Aorta (tissue), 5 donors: Measurements from ENCODE around the gene HYDIN. TPM values are rescaled to one million over a fixed set of nuclear protein-coding genes. Genes with fewer than 3 reads are reported as not detected.
"Not testable (repeated sequence)": the region's sequence is repeated elsewhere in the genome, so short reads cannot be mapped to it uniquely, and the experiment has no call there.

Source experiments
- ATAC-seq: fragments of 200-7000 bp; cut with Tn5 transposase; one replicate; pipeline ENCODE4 v1.9.1; 2022; ENCODE audit warnings: moderate library complexity; ENCODE audit not compliant: low FRiP score
- DNase-seq, 2 donors: peaks; one replicate each; pipeline ENCODE4 v3.0.0-alpha.2; 2020
- H3K27ac ChIP-seq, 2 donors: one replicate each; pipeline ENCODE4 v1.5.1; 2013; ENCODE audit warnings: low read length in 2 of 2, mild to moderate bottlenecking in 2 of 2, moderate library complexity in 2 of 2, control low read depth in 1 of 2, inconsistent platforms in 1 of 2, low read depth in 1 of 2
- H3K27me3 ChIP-seq, 2 donors: one replicate each; pipeline ENCODE4 v1.6.1; 2013; ENCODE audit warnings: control low read depth in 1 of 2, low read length in 1 of 2, mild to moderate bottlenecking in 1 of 2, moderate library complexity in 1 of 2; ENCODE audit not compliant: insufficient read depth in 2 of 2, control insufficient read depth in 1 of 2
- H3K36me3 ChIP-seq, 2 donors: one replicate each; pipeline ENCODE4 v1.6.1; 2013; ENCODE audit warnings: control low read depth in 1 of 2, low read length in 1 of 2, mild to moderate bottlenecking in 1 of 2; ENCODE audit not compliant: insufficient read depth in 2 of 2, control insufficient read depth in 1 of 2
- H3K4me1 ChIP-seq, 2 donors: one replicate each; pipeline ENCODE4 v1.6.1; 2013; ENCODE audit warnings: low read length in 2 of 2, control low read depth in 1 of 2, mild to moderate bottlenecking in 1 of 2, moderate library complexity in 1 of 2; ENCODE audit not compliant: insufficient read depth in 2 of 2, control insufficient read depth in 1 of 2
- H3K4me3 ChIP-seq, 2 donors: one replicate each; pipeline ENCODE4 v1.5.1; 2013; ENCODE audit warnings: low read length in 2 of 2, control low read depth in 1 of 2, mild to moderate bottlenecking in 1 of 2
- H3K9me3 ChIP-seq: one replicate; pipeline ENCODE4 v1.6.1; 2013; ENCODE audit warnings: mild to moderate bottlenecking, low read length; ENCODE audit not compliant: control insufficient read depth
- WGBS, 2 donors: extraction: QIAGEN DNeasy Blood & Tissue Kit; methylation state at CpG; one replicate each; pipeline ENCODE4 v1.1.7; 2013; 5-methylcytosine and 5-hydroxymethylcytosine counted together
- intact Hi-C, 2 donors: fragments of 100-400 bp; cut with DNase I; formaldehyde crosslinking; loops; one replicate each; pipeline versions ENCODE4 v1.14.2 to v1.15.0; 2022
- polyA plus RNA-seq, 2 donors: library from polyadenylated mRNA; stranded (reverse); fragments of 200-250 nt; gene quantifications; one replicate each; pipeline ENCODE4 v1.2.3, GENCODE V29; 2013
- total RNA-seq, 2 donors: library from RNA; stranded (reverse); fragmentation: NEBNext Ultra II Directional; extraction: Animal tissue kit (Norgen Biotek cat#: 25700); gene quantifications; one replicate each; pipeline ENCODE4 v1.2.1, GENCODE V29; 2021
- donor health status: healthy with polysubstance abuse.
- donor health status: Bipolar disorder and iron deficiency.
- donor health status: DM: no; HTN: no; CAD: no.
- donor health status: DM: no; HTN: no; CAD: no.
- donor health status: DM: yes; HTN: yes; CAD: no.

HYDIN gene
- total and polyA plus RNA-seq, 4 donors = 0.38 to 4.8 (median 4.2) TPM; not detected in 1

DNA sequence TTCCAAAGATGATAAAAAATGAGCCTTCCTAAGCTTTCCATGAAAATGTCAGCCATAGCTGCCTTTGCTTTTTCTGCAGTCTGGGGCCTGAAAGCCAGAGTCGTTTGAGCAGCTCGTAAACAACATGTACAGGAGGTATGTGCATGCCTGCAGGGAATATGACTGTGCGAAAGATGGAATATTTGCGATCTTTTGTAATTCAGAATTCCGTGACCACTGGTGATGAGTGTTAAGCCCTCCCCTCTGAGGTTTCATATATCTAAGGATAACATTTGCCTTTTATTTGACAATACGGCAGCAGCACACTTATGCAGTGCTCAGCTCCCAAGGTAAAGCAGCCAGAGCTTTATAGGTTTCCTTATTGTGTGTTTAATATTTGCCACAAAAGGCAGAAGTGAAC, 192.5 kb downstream of the HYDIN start:
- H3K27me3 ChIP-seq, H3K4me3 ChIP-seq, intact Hi-C loops, H3K4me1 ChIP-seq, ATAC-seq, H3K9me3 ChIP-seq, H3K36me3 ChIP-seq, DNase-seq, H3K27ac ChIP-seq: not testable (repeated sequence)
- 21 to 30% methylated on average over 6 of the region's 6 CpGs for WGBS, 2 donors

DNA sequence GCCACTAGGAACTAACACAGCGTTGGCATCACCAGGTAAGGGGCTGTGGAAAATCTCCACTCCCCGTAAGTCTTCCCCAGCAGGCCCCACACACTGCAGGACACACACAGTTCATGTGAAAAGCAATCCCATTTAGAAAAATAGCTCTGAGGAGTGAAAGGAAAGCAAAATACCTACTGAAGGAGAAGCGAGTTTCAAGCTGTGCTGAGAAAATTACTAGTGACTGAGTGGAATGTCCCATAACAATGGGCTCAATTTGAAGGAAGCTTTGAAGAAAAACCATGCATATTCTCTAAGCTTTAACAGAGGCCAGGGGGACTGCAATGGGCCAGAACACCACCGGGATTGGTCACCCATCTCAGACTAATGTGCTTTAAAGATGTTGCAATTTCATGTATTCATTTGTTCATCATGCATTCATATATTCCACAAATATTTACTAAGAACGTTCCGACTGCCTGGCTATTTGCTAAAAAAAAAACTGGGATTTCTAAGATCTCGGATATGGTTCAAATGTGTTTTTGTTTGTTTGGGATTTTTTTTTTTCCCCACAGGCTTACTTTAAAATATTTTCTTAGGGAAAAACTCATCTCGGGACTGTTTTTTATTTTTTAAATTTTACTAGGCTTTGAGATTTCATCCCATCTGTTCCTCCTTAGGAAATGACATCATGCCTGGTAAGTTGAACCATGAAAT, 202.3 kb downstream of the HYDIN start:
- H3K4me3 ChIP-seq, DNase-seq, ATAC-seq, H3K27ac ChIP-seq, H3K36me3 ChIP-seq, H3K4me1 ChIP-seq, intact Hi-C loops, H3K27me3 ChIP-seq, H3K9me3 ChIP-seq: not testable (repeated sequence)
- 9 to 18% methylated on average over 7 of the region's 8 CpGs for WGBS, 2 donors

DNA sequence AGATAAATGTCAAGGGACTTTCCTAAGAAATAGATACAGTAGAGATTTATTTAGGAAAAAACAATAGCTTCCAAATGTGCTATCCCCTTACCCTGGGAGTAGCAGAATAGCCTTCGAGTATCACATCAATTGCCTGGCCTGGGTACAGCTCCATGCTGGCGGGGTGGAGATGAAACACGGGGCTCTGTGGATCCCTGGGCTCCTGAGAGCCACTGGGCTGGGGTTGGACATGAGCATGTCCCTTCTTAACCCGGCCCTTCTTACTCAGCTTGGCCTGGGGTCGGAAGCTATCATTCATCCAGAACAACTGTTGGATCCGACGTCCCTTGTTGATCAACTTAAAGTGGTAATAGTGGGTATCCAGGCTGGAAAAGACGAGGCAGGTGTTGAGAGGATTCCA, 203.0 kb downstream of the HYDIN start:
- H3K4me1 ChIP-seq, DNase-seq, intact Hi-C loops, H3K27ac ChIP-seq, ATAC-seq, H3K4me3 ChIP-seq, H3K36me3 ChIP-seq, H3K27me3 ChIP-seq, H3K9me3 ChIP-seq: not testable (repeated sequence)
- WGBS, 2 donors = 50 to 59% methylated on average over 1 to 2 of the region's 8 CpGs

DNA sequence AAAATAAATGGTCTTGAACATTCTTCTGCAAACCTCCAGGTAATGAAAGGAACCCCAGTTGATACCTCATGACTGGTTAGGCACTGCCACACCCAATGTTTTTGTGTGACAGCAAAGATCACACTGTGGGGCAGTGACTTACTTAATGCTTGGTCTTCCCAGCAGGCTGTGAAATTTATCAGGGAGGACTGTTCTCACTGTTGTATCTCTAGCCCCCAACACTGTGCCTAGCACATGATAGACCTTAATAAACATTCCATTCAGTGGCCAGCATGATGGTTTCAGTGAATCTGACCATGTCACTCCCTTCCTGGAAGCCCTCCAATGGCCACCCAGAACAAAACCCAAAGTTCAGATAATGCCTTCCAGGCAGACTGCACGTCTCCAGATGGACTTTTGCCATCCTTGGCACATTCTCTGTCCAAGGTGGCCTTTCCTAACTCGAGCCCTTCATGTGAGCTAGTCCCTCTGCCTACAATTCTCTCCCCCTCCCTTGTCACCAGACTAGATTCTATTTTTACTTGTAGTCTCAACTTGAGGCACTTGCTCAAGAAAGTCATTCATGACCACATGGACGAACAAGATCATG, 206.6 kb downstream of the HYDIN start:
- H3K36me3 ChIP-seq, DNase-seq, H3K27me3 ChIP-seq, H3K4me1 ChIP-seq, H3K4me3 ChIP-seq, ATAC-seq, intact Hi-C loops, H3K9me3 ChIP-seq, H3K27ac ChIP-seq: not testable (repeated sequence)
- 35 to 52% methylated on average over 3 of the region's 3 CpGs for WGBS, 2 donors

DNA sequence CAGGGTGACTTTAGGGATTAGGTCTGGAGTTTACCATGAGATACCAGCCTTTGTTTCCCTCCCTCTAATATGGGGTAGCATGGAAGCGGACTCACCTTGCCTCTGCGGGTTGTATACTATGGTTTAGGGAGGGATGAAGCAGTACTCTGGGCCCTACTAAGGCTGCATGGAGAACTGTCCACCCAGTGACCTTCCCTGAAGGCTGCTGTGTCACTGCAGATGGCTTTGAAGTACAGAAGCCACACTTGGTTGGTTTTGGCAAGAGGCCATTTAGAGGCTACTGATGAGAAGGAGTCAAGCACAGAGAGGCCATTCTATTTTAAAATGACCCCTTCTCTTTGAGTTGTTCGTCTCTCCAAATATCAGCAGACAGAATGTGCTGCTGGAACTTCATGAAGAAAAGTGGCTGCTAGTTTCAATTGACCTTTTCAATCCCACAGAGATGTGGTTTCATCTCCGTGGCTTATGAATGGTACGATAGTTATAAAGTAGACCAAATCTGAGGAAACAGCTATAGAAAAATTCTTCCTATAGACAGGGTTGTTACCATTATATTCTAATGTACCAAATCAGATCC, 208.5 kb downstream of the HYDIN start:
- H3K27ac ChIP-seq, intact Hi-C loops, H3K4me1 ChIP-seq, H3K9me3 ChIP-seq, H3K4me3 ChIP-seq, H3K36me3 ChIP-seq, ATAC-seq, H3K27me3 ChIP-seq, DNase-seq: not testable (repeated sequence)
- WGBS, 2 donors = 60 to 68% methylated on average over 3 of the region's 5 CpGs

DNA sequence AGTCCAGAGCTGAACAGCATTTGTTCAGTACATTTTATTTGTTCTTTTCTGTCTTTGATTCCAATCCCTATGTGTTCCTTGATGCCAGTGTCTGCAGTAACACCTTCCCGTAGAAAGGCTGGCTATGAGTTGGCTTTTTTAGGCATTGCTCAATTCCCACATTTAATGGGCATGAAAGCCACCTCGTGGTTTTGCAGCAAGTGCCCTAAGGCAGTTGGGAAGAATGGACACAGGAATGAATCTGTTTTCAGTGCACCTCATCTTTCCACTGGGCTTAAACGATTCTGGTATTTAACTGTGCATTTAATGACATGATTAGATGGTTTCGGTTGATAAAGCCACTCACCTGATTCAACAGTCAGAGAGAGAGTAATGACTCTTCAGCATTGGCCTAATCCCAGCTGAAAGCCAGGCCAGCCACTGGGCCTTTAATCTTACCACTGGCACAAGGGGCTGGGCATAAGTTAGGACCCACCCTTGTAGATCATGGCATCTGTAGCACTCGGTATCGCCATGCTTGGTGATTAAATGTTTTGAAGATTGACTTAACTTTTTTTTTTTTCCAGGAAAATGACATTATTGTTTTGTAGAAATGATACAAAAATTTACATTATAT, 211.3 kb downstream of the HYDIN start:
- not testable (repeated sequence) for H3K27ac ChIP-seq
- WGBS, 2 donors = 65 to 85% methylated on average over 6 of the region's 6 CpGs

DNA sequence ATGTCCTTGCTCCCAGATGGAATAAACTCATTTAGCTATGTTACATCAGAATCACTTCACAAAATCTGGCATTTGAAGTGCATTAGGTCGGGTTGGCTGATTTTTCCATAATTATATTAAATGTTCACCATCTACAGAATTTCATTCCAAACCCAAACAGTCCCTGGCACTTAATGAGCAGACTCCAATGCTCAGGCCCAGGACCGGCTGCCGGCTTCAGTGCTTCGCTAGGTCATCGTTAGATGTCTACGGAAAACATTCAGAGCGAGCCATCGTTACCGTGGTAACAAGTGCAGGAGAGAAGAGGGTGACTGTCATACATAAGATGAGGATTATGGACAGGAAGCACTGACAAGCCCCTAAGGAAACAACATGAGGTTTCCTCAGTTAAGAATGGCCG, 215.1 kb downstream of the HYDIN start:
- intact Hi-C loops, DNase-seq, H3K4me1 ChIP-seq, H3K9me3 ChIP-seq, H3K27ac ChIP-seq, H3K36me3 ChIP-seq, H3K4me3 ChIP-seq, H3K27me3 ChIP-seq, ATAC-seq: not testable (repeated sequence)
- WGBS, 2 donors = 89 to 92% methylated on average over 4 to 7 of the region's 10 CpGs

More for the DNA sequence above, 211.3 kb downstream of the HYDIN start:
- H3K4me3 ChIP-seq, H3K9me3 ChIP-seq, H3K36me3 ChIP-seq, DNase-seq, intact Hi-C loops, H3K27me3 ChIP-seq, ATAC-seq, H3K4me1 ChIP-seq: not testable (repeated sequence)

DNA sequence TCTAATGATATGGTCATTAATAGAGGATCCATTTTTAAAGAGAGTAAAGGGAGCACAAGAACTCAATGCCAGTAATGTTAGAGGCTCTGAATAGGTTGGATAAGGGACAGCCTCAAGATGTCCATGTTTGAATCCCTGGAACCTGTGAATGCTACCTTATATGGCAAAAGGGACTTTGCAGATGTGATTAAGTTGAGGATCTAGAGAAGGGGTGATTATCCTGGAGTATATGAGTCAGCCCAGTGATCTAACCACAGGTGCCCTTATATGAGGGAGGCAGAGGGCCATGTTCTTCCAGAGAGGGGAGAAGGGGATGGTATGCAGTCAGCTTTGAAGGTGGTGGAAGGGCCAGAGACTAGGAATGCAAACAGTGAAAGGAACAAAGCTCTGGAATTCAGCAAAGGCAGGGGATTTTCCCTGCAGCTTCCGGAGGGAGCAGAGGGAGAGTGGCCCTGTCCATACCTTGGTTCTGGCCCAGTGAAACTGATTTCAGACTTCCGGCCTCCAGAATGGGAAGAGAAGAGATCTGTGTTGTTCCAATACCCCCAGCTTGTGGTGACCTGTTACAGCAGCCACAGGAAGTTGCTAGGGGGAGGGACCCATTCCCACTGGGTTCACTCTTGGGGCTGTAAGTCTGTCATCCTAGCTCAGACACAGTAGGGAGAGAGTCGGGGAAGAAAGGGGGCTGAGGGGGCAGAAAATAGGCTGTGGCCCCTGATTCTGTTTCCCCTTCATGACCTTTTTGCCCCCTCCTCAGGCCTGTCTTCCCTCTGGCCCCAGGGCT, 220.9 kb downstream of the HYDIN start:
- WGBS, 2 donors = no CpG with 5 or more reads among the region's 3 CpGs
- intact Hi-C loops, ATAC-seq, H3K27me3 ChIP-seq, H3K27ac ChIP-seq, H3K36me3 ChIP-seq, H3K4me1 ChIP-seq, DNase-seq, H3K4me3 ChIP-seq, H3K9me3 ChIP-seq: not testable (repeated sequence)
